Activated CD4-positive, CD25-positive, alpha-beta regulatory T cell treated with anti-CD3 and anti-CD28 coated beads, Interleukin-2, amount 50 U/mL, for 72 hours (primary cell): ENCODE measurements around the gene RASA2.

Experiments used
- DNase-seq: peaks from one replicate; pipeline ENCODE4 v3.0.0; 2021

Gene RASA2

GRCh38 chr3:141486746-141487520, at the start of gene RASA2:
TSS of gene RASA2 (plus strand) at chr3:141487027. CDS start at chr3:141487084, 57 bp downstream.
- peak; percentile 78 for DNase-seq

GRCh38 chr3:141439589-141439988, 47.2 kb upstream of the RASA2 start:
- DNase-seq, result no peak

GRCh38 chr3:141440942-141441341, 45.9 kb upstream of the RASA2 start:
- no peak for DNase-seq

- peak; percentile 84 for DNase-seq
These were observed 45.2 kb upstream of the RASA2 start for GRCh38 chr3:141441381-141442364.

GRCh38 chr3:141442446-141442845, 44.4 kb upstream of the RASA2 start:
- DNase-seq, result no peak

GRCh38 chr3:141442914-141443313, 43.9 kb upstream of the RASA2 start:
- no peak for DNase-seq

- DNase-seq, result no peak
These were observed 42.1 kb upstream of the RASA2 start for GRCh38 chr3:141444586-141445285.

- DNase-seq, result no peak
These were observed 40.8 kb upstream of the RASA2 start for GRCh38 chr3:141445990-141446389.

- no peak for DNase-seq
These were observed 40.1 kb upstream of the RASA2 start for GRCh38 chr3:141446737-141447136.

- DNase-seq, result no peak
These were observed 39.4 kb upstream of the RASA2 start for GRCh38 chr3:141447383-141447782.

- no peak for DNase-seq
These were observed 38.1 kb upstream of the RASA2 start for GRCh38 chr3:141448606-141449220.

- no peak for DNase-seq
These were observed 37.4 kb upstream of the RASA2 start for GRCh38 chr3:141449424-141449823.

GRCh38 chr3:141450727-141451375, 36.0 kb upstream of the RASA2 start:
- no peak for DNase-seq

- no peak for DNase-seq
These were observed 34.8 kb upstream of the RASA2 start for GRCh38 chr3:141452045-141452444.

GRCh38 chr3:141452773-141453172, 34.1 kb upstream of the RASA2 start:
- DNase-seq, result no peak

GRCh38 chr3:141454054-141454453, 32.8 kb upstream of the RASA2 start:
- no peak for DNase-seq

GRCh38 chr3:141454906-141455602, 31.8 kb upstream of the RASA2 start:
- DNase-seq, result no peak

GRCh38 chr3:141455603-141456300, 31.1 kb upstream of the RASA2 start:
- DNase-seq, result no peak

- no peak for DNase-seq
These were observed 30.6 kb upstream of the RASA2 start for GRCh38 chr3:141456301-141456625.

- no peak for DNase-seq
These were observed 29.1 kb upstream of the RASA2 start for GRCh38 chr3:141457624-141458236.

- DNase-seq, result no peak
These were observed 27.8 kb upstream of the RASA2 start for GRCh38 chr3:141459008-141459407.
